HepG2 (cell line): Measurements from ENCODE around the gene MALT1. TPM values are rescaled to one million over a fixed set of nuclear protein-coding genes. Genes with fewer than 3 reads are reported as not detected.
A peak's percentile ranks its signal among the peaks of the same experiment; 100 is the strongest.

ENCODE experiments used
- ERF ChIP-seq: IDR thresholded peaks from 2 replicates; pipeline ENCODE4 v1.6.1; 2018; ENCODE audit warnings: missing biosample characterization, missing genetic modification reagents
- HOXA5 ChIP-seq: sonication (generic); formaldehyde crosslinking; IDR thresholded peaks from 2 replicates; pipeline ENCODE4 v1.4.0; 2020; ENCODE audit warnings: missing genetic modification reagents
- MEF2D ChIP-seq: sonication (generic); formaldehyde crosslinking; IDR thresholded peaks from 2 replicates; pipeline ENCODE4 v1.5.1; 2020; ENCODE audit warnings: mild to moderate bottlenecking, missing genetic modification reagents
- NFYB ChIP-seq: sonication (generic); formaldehyde crosslinking; IDR thresholded peaks from 2 replicates; pipeline ENCODE4 v1.4.0; 2020; ENCODE audit warnings: missing genetic modification reagents
- SOX13 ChIP-seq, 3 experiments: fragments of 450-650 bp in 1 of 3; sonication (generic) in 1 of 3; formaldehyde crosslinking in 1 of 3; IDR thresholded peaks in 2 of 3; conservative IDR thresholded peaks in 1 of 3; 2 replicates each; pipeline versions ENCODE4 v1.5.0 to v1.6.1; 2016 to 2020; ENCODE audit warnings: antibody characterized with exemption in 1 of 3, mild to moderate bottlenecking in 1 of 3, missing compliant biosample characterization in 1 of 3, missing genetic modification reagents in 1 of 3, moderate library complexity in 1 of 3
- ZBTB42 ChIP-seq: sonication (generic); formaldehyde crosslinking; IDR thresholded peaks from 2 replicates; pipeline ENCODE4 v1.5.0; 2020; ENCODE audit warnings: mild to moderate bottlenecking, missing genetic modification reagents
- ZFP90 ChIP-seq: sonication (generic); formaldehyde crosslinking; IDR thresholded peaks from 2 replicates; pipeline ENCODE4 v1.8.0; 2022; ENCODE audit warnings: missing genetic modification reagents, mild to moderate bottlenecking, inconsistent platforms, borderline replicate concordance
- ZKSCAN8 ChIP-seq: IDR thresholded peaks from 2 replicates; pipeline ENCODE4 v1.6.1; 2016; ENCODE audit warnings: borderline replicate concordance, missing genetic modification reagents, missing compliant biosample characterization
- ZNF121 ChIP-seq: sonication (generic); formaldehyde crosslinking; IDR thresholded peaks from 2 replicates; pipeline ENCODE4 v1.5.0; 2020; ENCODE audit warnings: mild to moderate bottlenecking, missing genetic modification reagents
- ZNF124 ChIP-seq: sonication (generic); formaldehyde crosslinking; IDR thresholded peaks from 2 replicates; pipeline ENCODE4 v1.4.0; 2020; ENCODE audit warnings: missing genetic modification reagents
- ZNF572 ChIP-seq: sonication (generic); formaldehyde crosslinking; IDR thresholded peaks from 2 replicates; pipeline ENCODE4 v1.5.1; 2020; ENCODE audit warnings: mild to moderate bottlenecking, missing genetic modification reagents
- ZNF670 ChIP-seq: sonication (generic); formaldehyde crosslinking; IDR thresholded peaks from 2 replicates; pipeline ENCODE4 v1.8.0; 2022; ENCODE audit warnings: mild to moderate bottlenecking, missing genetic modification reagents, borderline replicate concordance
- ZSCAN31 ChIP-seq: sonication (generic); formaldehyde crosslinking; IDR thresholded peaks from 2 replicates; pipeline ENCODE4 v1.5.0; 2020; ENCODE audit warnings: low read depth, mild to moderate bottlenecking, missing genetic modification reagents
- polyA plus RNA-seq, 8 experiments: library from polyadenylated mRNA; depleted of rRNA in 3 of 8; stranded (reverse) in 7 of 8; unstranded in 1 of 8; fragments of >200 nt; fragmentation: Illumina TruSeq in 4 of 8; extraction: Trizol in 4 of 8; gene quantifications; 2 replicates each; pipeline versions ENCODE4 v1.2.1 to v1.2.3, GENCODE V29; 2011 to 2016; ENCODE audit warnings: low read depth in 4 of 8, missing spikeins in 1 of 8, mixed read lengths in 1 of 8; ENCODE audit not compliant: insufficient read depth in 1 of 8
- total RNA-seq, 5 experiments: library from RNA; depleted of rRNA; stranded (reverse); fragments of >200 nt; fragmentation: Illumina TruSeq; extraction: Trizol; gene quantifications; 2 replicates each; pipeline ENCODE4 v1.2.3, GENCODE V29; 2016; ENCODE audit warnings: low read depth in 1 of 5
- TF ChIP-seq, protein P1 (sequence below): IDR thresholded peaks from 2 replicates; pipeline ENCODE4 v1.4.0; 2020; ENCODE audit warnings: mild to moderate bottlenecking, missing genetic modification reagents
- TF ChIP-seq, protein P2 (sequence below): sonication (generic); formaldehyde crosslinking; IDR thresholded peaks from 2 replicates; pipeline ENCODE4 v1.4.0; 2020; ENCODE audit warnings: missing genetic modification reagents
- TF ChIP-seq, protein P3 (sequence below): sonication (generic); formaldehyde crosslinking; IDR thresholded peaks from 2 replicates; pipeline ENCODE4 v1.4.0; 2020; ENCODE audit warnings: missing genetic modification reagents

Gene MALT1
- total and polyA plus RNA-seq, 2 of the 13 experiments (the other 11 are each of a cell fraction or from before 2014, with no cell fraction given), result 43.9 to 89.0 TPM

DNA sequence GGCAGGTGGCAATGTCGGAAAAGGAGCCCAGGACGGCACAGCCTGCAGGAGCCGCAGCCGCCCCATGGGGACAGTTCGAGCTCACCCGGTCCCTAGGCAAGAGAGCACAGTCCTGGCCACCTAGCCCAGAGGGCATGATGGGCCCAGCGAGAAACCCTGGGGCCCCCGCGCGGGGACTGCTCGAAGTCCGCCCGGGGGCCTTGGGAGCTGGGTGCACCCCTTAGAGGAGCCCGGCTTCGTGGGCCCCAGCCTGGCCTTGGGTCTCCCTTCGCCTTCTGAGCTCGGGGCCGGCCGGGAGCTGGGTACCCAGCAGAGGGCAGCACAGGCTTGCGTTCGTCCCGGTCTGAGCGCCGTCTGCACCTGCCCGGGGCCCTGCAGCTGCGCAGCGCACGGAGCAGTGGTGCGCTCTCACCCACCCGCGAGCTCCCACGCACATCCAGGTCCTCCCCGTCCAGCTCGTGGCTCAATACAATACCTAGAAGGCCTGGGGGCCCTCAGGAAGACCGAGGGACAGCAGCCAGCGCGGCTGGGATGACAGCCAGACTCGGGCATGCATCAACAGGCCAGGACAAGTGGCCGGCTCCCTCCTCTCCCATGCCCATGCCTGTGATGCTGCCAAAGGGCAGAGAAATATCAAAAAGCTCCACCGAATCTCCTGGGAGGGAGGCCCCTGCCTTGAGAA lies 97.2 kb downstream of the MALT1 start (continued):
- TF ChIP-seq, protein P1, sequence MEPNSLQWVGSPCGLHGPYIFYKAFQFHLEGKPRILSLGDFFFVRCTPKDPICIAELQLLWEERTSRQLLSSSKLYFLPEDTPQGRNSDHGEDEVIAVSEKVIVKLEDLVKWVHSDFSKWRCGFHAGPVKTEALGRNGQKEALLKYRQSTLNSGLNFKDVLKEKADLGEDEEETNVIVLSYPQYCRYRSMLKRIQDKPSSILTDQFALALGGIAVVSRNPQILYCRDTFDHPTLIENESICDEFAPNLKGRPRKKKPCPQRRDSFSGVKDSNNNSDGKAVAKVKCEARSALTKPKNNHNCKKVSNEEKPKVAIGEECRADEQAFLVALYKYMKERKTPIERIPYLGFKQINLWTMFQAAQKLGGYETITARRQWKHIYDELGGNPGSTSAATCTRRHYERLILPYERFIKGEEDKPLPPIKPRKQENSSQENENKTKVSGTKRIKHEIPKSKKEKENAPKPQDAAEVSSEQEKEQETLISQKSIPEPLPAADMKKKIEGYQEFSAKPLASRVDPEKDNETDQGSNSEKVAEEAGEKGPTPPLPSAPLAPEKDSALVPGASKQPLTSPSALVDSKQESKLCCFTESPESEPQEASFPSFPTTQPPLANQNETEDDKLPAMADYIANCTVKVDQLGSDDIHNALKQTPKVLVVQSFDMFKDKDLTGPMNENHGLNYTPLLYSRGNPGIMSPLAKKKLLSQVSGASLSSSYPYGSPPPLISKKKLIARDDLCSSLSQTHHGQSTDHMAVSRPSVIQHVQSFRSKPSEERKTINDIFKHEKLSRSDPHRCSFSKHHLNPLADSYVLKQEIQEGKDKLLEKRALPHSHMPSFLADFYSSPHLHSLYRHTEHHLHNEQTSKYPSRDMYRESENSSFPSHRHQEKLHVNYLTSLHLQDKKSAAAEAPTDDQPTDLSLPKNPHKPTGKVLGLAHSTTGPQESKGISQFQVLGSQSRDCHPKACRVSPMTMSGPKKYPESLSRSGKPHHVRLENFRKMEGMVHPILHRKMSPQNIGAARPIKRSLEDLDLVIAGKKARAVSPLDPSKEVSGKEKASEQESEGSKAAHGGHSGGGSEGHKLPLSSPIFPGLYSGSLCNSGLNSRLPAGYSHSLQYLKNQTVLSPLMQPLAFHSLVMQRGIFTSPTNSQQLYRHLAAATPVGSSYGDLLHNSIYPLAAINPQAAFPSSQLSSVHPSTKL, result peak; percentile 29; the same call in 1 of the 2 replicates
- TF ChIP-seq, protein P2, sequence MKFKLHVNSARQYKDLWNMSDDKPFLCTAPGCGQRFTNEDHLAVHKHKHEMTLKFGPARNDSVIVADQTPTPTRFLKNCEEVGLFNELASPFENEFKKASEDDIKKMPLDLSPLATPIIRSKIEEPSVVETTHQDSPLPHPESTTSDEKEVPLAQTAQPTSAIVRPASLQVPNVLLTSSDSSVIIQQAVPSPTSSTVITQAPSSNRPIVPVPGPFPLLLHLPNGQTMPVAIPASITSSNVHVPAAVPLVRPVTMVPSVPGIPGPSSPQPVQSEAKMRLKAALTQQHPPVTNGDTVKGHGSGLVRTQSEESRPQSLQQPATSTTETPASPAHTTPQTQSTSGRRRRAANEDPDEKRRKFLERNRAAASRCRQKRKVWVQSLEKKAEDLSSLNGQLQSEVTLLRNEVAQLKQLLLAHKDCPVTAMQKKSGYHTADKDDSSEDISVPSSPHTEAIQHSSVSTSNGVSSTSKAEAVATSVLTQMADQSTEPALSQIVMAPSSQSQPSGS, result 0 out of 2 replicates have a peak, but pooled peaks have one; percentile 30
- TF ChIP-seq NFYB (CRISPR knock-in tag) (no peak), ZSCAN31 (CRISPR knock-in tag) (0 out of 2 replicates have a peak, but pooled peaks have one; percentile 48), ZNF121 (peak; percentile 63; the same call in 1 of the 2 replicates), ERF (CRISPR knock-in tag) (peak; percentile 42; the same call in 1 of the 2 replicates), ZNF670 (CRISPR knock-in tag) (no peak), ZKSCAN8 (CRISPR knock-in tag) (no peak), ZNF572 (no peak), ZNF124 (CRISPR knock-in tag) (0 out of 2 replicates have a peak, but pooled peaks have one; percentile 18), MEF2D (CRISPR knock-in tag) (0 out of 2 replicates have a peak, but pooled peaks have one; percentile 39), HOXA5 (CRISPR knock-in tag) (0 out of 2 replicates have a peak, but pooled peaks have one; percentile 50), ZFP90 (CRISPR knock-in tag) (peak; percentile 68; the same call in 1 of the 2 replicates), ZBTB42 (peak; percentile 30; the same call in 1 of the 2 replicates), SOX13 (IDR thresholded peaks at IDR 0.05) (no peak), SOX13 (CRISPR knock-in tag; conservative IDR thresholded peaks at IDR 0.05 in 1 of 2, IDR thresholded peaks at IDR 0.05 in 1 of 2) (no peak; a peak in 1 of 4 replicates)
- TF ChIP-seq, protein P3, sequence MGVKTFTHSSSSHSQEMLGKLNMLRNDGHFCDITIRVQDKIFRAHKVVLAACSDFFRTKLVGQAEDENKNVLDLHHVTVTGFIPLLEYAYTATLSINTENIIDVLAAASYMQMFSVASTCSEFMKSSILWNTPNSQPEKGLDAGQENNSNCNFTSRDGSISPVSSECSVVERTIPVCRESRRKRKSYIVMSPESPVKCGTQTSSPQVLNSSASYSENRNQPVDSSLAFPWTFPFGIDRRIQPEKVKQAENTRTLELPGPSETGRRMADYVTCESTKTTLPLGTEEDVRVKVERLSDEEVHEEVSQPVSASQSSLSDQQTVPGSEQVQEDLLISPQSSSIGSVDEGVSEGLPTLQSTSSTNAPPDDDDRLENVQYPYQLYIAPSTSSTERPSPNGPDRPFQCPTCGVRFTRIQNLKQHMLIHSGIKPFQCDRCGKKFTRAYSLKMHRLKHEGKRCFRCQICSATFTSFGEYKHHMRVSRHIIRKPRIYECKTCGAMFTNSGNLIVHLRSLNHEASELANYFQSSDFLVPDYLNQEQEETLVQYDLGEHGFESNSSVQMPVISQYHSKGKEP, result 0 out of 2 replicates have a peak, but pooled peaks have one; percentile 35
